Panc1 (cell line): ENCODE results near the gene GTF2E1.

Experiments used
- POLR2AphosphoS5 ChIP-seq: IDR thresholded peaks from 2 replicates; pipeline ENCODE4 v1.6.1; 2012; ENCODE audit warnings: mild to moderate bottlenecking, low read depth, low read length, moderate library complexity
- TCF7L2 ChIP-seq: IDR thresholded peaks from 2 replicates; pipeline ENCODE4 v1.6.1; 2011; ENCODE audit warnings: mild to moderate bottlenecking, low read depth, low read length, inconsistent platforms
- TF ChIP-seq, protein P1 (sequence below): fragments of 450-650 bp; IDR thresholded peaks from 2 replicates; pipeline ENCODE4 v1.5.1; 2017; ENCODE audit warnings: mild to moderate bottlenecking
- TF ChIP-seq, protein P2 (sequence below), 2 experiments: IDR thresholded peaks; 2 replicates each; pipeline ENCODE4 v1.6.1; 2011 to 2012; ENCODE audit warnings: low read depth in 2 of 2, control low read depth in 1 of 2, low read length in 1 of 2, mild to moderate bottlenecking in 1 of 2, moderate library complexity in 1 of 2; ENCODE audit not compliant: insufficient read depth in 1 of 2

DNA sequence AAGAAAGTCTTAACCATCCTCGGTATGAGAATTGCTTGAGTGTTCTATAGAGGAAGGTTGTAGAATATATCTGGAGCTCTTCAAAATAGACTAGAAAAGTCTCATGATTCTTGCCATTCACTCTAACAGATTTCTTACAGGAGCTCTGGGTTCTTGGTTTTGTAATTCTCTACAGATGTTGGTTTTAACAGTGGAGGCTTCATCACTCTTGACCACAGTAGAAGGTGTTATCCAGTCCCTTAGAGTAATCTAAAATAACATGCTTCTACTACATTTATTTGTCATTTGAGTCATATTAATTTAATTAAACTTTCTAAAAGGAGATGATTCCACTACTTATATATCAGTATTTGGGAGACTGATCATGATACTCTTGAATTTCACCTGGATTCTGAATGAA, 9.7 kb downstream of the GTF2E1 start:
- TF ChIP-seq, protein P1, sequence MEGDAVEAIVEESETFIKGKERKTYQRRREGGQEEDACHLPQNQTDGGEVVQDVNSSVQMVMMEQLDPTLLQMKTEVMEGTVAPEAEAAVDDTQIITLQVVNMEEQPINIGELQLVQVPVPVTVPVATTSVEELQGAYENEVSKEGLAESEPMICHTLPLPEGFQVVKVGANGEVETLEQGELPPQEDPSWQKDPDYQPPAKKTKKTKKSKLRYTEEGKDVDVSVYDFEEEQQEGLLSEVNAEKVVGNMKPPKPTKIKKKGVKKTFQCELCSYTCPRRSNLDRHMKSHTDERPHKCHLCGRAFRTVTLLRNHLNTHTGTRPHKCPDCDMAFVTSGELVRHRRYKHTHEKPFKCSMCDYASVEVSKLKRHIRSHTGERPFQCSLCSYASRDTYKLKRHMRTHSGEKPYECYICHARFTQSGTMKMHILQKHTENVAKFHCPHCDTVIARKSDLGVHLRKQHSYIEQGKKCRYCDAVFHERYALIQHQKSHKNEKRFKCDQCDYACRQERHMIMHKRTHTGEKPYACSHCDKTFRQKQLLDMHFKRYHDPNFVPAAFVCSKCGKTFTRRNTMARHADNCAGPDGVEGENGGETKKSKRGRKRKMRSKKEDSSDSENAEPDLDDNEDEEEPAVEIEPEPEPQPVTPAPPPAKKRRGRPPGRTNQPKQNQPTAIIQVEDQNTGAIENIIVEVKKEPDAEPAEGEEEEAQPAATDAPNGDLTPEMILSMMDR, result no peak
- TF ChIP-seq POLR2AphosphoS5, result no peak
- TF ChIP-seq, protein P2, sequence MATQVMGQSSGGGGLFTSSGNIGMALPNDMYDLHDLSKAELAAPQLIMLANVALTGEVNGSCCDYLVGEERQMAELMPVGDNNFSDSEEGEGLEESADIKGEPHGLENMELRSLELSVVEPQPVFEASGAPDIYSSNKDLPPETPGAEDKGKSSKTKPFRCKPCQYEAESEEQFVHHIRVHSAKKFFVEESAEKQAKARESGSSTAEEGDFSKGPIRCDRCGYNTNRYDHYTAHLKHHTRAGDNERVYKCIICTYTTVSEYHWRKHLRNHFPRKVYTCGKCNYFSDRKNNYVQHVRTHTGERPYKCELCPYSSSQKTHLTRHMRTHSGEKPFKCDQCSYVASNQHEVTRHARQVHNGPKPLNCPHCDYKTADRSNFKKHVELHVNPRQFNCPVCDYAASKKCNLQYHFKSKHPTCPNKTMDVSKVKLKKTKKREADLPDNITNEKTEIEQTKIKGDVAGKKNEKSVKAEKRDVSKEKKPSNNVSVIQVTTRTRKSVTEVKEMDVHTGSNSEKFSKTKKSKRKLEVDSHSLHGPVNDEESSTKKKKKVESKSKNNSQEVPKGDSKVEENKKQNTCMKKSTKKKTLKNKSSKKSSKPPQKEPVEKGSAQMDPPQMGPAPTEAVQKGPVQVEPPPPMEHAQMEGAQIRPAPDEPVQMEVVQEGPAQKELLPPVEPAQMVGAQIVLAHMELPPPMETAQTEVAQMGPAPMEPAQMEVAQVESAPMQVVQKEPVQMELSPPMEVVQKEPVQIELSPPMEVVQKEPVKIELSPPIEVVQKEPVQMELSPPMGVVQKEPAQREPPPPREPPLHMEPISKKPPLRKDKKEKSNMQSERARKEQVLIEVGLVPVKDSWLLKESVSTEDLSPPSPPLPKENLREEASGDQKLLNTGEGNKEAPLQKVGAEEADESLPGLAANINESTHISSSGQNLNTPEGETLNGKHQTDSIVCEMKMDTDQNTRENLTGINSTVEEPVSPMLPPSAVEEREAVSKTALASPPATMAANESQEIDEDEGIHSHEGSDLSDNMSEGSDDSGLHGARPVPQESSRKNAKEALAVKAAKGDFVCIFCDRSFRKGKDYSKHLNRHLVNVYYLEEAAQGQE (IDR thresholded peaks at IDR 0.05; ENCODE audit: insufficient read depth in 1 of 2, low read depth in 2 of 2, low read length in 1 of 2), result no peak
- no peak for TF ChIP-seq TCF7L2
